GM19238 (cell line): ENCODE data around the gene NLRP6.

Experiments used
- DNase-seq: peaks from one replicate; pipeline ENCODE4 v3.0.0; 2011; ENCODE audit warnings: low spot score; ENCODE audit not compliant: insufficient read length

The NLRP6 gene

GRCh38 chr11:292211-293121, 14.3 kb downstream of the NLRP6 start:
- DNase-seq, result no peak

GRCh38 chr11:293271-293851, 15.2 kb downstream of the NLRP6 start:
- DNase-seq, result no peak

GRCh38 chr11:293852-294661, 15.8 kb downstream of the NLRP6 start:
- DNase-seq, result no peak

GRCh38 chr11:294780-295179, 16.6 kb downstream of the NLRP6 start:
- no peak for DNase-seq

GRCh38 chr11:295351-296170, 17.4 kb downstream of the NLRP6 start:
- DNase-seq, result no peak

- no peak for DNase-seq
These were observed 18.2 kb downstream of the NLRP6 start for GRCh38 chr11:296171-297050.

- DNase-seq, result no peak
These were observed 18.9 kb downstream of the NLRP6 start for GRCh38 chr11:297051-297585.

- DNase-seq, result no peak
These were observed 19.6 kb downstream of the NLRP6 start for GRCh38 chr11:297586-298405.

- no peak for DNase-seq
These were observed 20.3 kb downstream of the NLRP6 start for GRCh38 chr11:298406-299065.

- DNase-seq, result no peak
These were observed 21.1 kb downstream of the NLRP6 start, which contains the start of gene IFITM5 for GRCh38 chr11:299081-299891. Gene IFITM5 (minus strand): TSS chr11:299526. CDS start chr11:299490, 36 bp downstream.

- no peak for DNase-seq
These were observed 21.9 kb downstream of the NLRP6 start for GRCh38 chr11:299951-300735.

GRCh38 chr11:303363-303762, 25.2 kb downstream of the NLRP6 start:
- DNase-seq, result no peak

- DNase-seq, result no peak
These were observed 25.9 kb downstream of the NLRP6 start for GRCh38 chr11:304061-304506.

- DNase-seq, result no peak
These were observed 27.0 kb downstream of the NLRP6 start for GRCh38 chr11:304915-305843.

GRCh38 chr11:305844-306211, 27.6 kb downstream of the NLRP6 start:
- DNase-seq, result no peak
